Tibial nerve (tissue), 4 donors: ENCODE data around the gene LELP1.

Experiments used
- CTCF ChIP-seq, 5 experiments: fragments of 200-600 bp in 3 of 5; fragments of 450-650 bp in 2 of 5; sonication (generic) in 3 of 5; IDR thresholded peaks; one replicate each; pipeline ENCODE4 v1.5.1; 2016 to 2019; ENCODE audit warnings: antibody characterized with exemption in 5 of 5, mild to moderate bottlenecking in 3 of 5, moderate library complexity in 2 of 5
- EP300 ChIP-seq, 2 donors: sonication (generic); formaldehyde crosslinking; IDR thresholded peaks; one replicate each; pipeline ENCODE4 v1.6.1; 2017; ENCODE audit warnings: antibody characterized with exemption in 2 of 2, mild to moderate bottlenecking in 1 of 2
- POLR2A ChIP-seq, 2 donors: fragments of 450-650 bp; IDR thresholded peaks; one replicate each; pipeline ENCODE4 v1.6.1; 2017; ENCODE audit warnings: antibody characterized with exemption in 2 of 2, mild to moderate bottlenecking in 2 of 2, moderate library complexity in 2 of 2

- TF ChIP-seq POLR2A (IDR thresholded peaks at IDR 0.05) (no peak), CTCF (IDR thresholded peaks at IDR 0.05) (no peak), EP300 (IDR thresholded peaks at IDR 0.05) (no peak)
Measured at GRCh38 chr1:153248176-153248879, 45.1 kb downstream of the LELP1 start.
